H9 (cell line): ENCODE results near the gene CPA4. TPM values are rescaled to one million over a fixed set of nuclear protein-coding genes. Genes with fewer than 3 reads are reported as not detected.

ENCODE experiments used
- DNase-seq: peaks from one replicate; pipeline ENCODE4 v3.0.0-alpha.2; 2017
- H2AFZ ChIP-seq: one replicate; pipeline ENCODE4 v1.6.1; 2013; ENCODE audit warnings: mild to moderate bottlenecking, low read length, control low read depth, moderate library complexity
- H2AK5ac ChIP-seq: 2 replicates; pipeline ENCODE4 v1.6.1; 2013; ENCODE audit warnings: low read length, control low read depth, mixed read lengths; ENCODE audit not compliant: insufficient read length
- H2BK120ac ChIP-seq: one replicate; pipeline ENCODE4 v1.6.1; 2013; ENCODE audit warnings: low read depth, mild to moderate bottlenecking, low read length, control low read depth, inconsistent platforms; ENCODE audit not compliant: poor library complexity, severe bottlenecking
- H2BK12ac ChIP-seq: 2 replicates; pipeline ENCODE4 v1.6.1; 2013; ENCODE audit warnings: low read length, control low read depth, mixed read lengths, low read depth; ENCODE audit not compliant: insufficient read length
- H2BK15ac ChIP-seq: 2 replicates; pipeline ENCODE4 v1.6.1; 2013; ENCODE audit warnings: low read depth, low read length, control low read depth
- H2BK20ac ChIP-seq: one replicate; pipeline ENCODE4 v1.6.1; 2013; ENCODE audit warnings: low read depth, mild to moderate bottlenecking, low read length, control low read depth, inconsistent platforms; ENCODE audit not compliant: poor library complexity, severe bottlenecking
- H2BK5ac ChIP-seq: 2 replicates; pipeline ENCODE4 v1.6.1; 2013; ENCODE audit warnings: low read length, control low read depth, mixed read lengths; ENCODE audit not compliant: insufficient read length
- H3K14ac ChIP-seq: 2 replicates; pipeline ENCODE4 v1.6.1; 2013; ENCODE audit warnings: low read length, control low read depth; ENCODE audit not compliant: insufficient read depth
- H3K18ac ChIP-seq: 2 replicates; pipeline ENCODE4 v1.6.1; 2013; ENCODE audit warnings: low read depth, mild to moderate bottlenecking, mixed read lengths, low read length, control low read depth; ENCODE audit not compliant: insufficient read length
- H3K23ac ChIP-seq: 2 replicates; pipeline ENCODE4 v1.6.1; 2013; ENCODE audit warnings: low read length, control low read depth, mixed read lengths, low read depth; ENCODE audit not compliant: insufficient read length
- H3K23me2 ChIP-seq: 2 replicates; pipeline ENCODE4 v1.6.1; 2013; ENCODE audit warnings: low read depth, mild to moderate bottlenecking, mixed read lengths, low read length, control low read depth; ENCODE audit not compliant: insufficient read length, poor library complexity, severe bottlenecking
- H3K27ac ChIP-seq: 2 replicates; pipeline ENCODE4 v1.5.1; 2013; ENCODE audit warnings: low read length, control low read depth, mixed read lengths, low read depth; ENCODE audit not compliant: insufficient read length
- H3K27me3 ChIP-seq: 2 replicates; pipeline ENCODE4 v1.6.1; 2013; ENCODE audit warnings: low read length, control low read depth, inconsistent platforms; ENCODE audit not compliant: insufficient read depth
- H3K4ac ChIP-seq: 2 replicates; pipeline ENCODE4 v1.6.1; 2013; ENCODE audit warnings: low read depth, mild to moderate bottlenecking, control low read depth, inconsistent platforms, low read length, moderate library complexity
- H3K4me1 ChIP-seq: 2 replicates; pipeline ENCODE4 v1.6.1; 2013; ENCODE audit warnings: low read length, control low read depth, inconsistent platforms; ENCODE audit not compliant: insufficient read depth
- H3K4me2 ChIP-seq: 2 replicates; pipeline ENCODE4 v1.6.1; 2013; ENCODE audit warnings: low read length, control low read depth, mixed read lengths; ENCODE audit not compliant: insufficient read length, insufficient read depth
- H3K56ac ChIP-seq: 2 replicates; pipeline ENCODE4 v1.6.1; 2013; ENCODE audit warnings: low read depth, mild to moderate bottlenecking, mixed read lengths, low read length, control low read depth; ENCODE audit not compliant: insufficient read length
- H3K79me1 ChIP-seq: 2 replicates; pipeline ENCODE4 v1.6.1; 2013; ENCODE audit warnings: low read depth, mild to moderate bottlenecking, moderate library complexity, low read length, control low read depth, inconsistent platforms; ENCODE audit not compliant: insufficient read depth, poor library complexity, severe bottlenecking
- H3K79me2 ChIP-seq: 2 replicates; pipeline ENCODE4 v1.6.1; 2013; ENCODE audit warnings: low read length, control low read depth, inconsistent platforms; ENCODE audit not compliant: insufficient read depth
- H3K9ac ChIP-seq: 2 replicates; pipeline ENCODE4 v1.6.1; 2013; ENCODE audit warnings: low read length, control low read depth, mixed read lengths; ENCODE audit not compliant: insufficient read length; ENCODE audit errors: extremely low read depth
- H3K9me3 ChIP-seq: one replicate; pipeline ENCODE4 v1.6.1; 2013; ENCODE audit warnings: low read depth, low read length, inconsistent platforms; ENCODE audit not compliant: control insufficient read depth
- H3T11ph ChIP-seq: one replicate; pipeline ENCODE4 v1.6.1; 2013; ENCODE audit warnings: mild to moderate bottlenecking, low read length, control low read depth, inconsistent platforms
- H4K20me1 ChIP-seq: one replicate; pipeline ENCODE4 v1.6.1; 2013; ENCODE audit not compliant: control insufficient read depth, insufficient read length, insufficient read depth
- H4K5ac ChIP-seq: 2 replicates; pipeline ENCODE4 v1.6.1; 2013; ENCODE audit warnings: low read depth, mild to moderate bottlenecking, mixed read lengths, low read length, control low read depth; ENCODE audit not compliant: insufficient read length
- H4K8ac ChIP-seq: replicated peaks from 2 replicates; pipeline ENCODE4 v1.6.1; 2013; ENCODE audit warnings: low read length, control low read depth, mixed read lengths, low read depth; ENCODE audit not compliant: insufficient read length
- H4K91ac ChIP-seq: 2 replicates; pipeline ENCODE4 v1.6.1; 2013; ENCODE audit warnings: low read depth, mild to moderate bottlenecking, moderate library complexity, mixed read lengths, low read length, control low read depth; ENCODE audit not compliant: insufficient read length
- H3K27ac Mint-ChIP-seq, 3 experiments: 2 replicates in 2 of 3; 3 replicates in 1 of 3; pipeline ENCODE4 v1.8.0; 2020 to 2021; ENCODE audit warnings: mixed read lengths in 3 of 3, mild to moderate bottlenecking in 1 of 3, moderate library complexity in 1 of 3
- H3K27me3 Mint-ChIP-seq: 2 replicates; pipeline ENCODE4 v1.8.0; 2021; ENCODE audit warnings: low read depth, mild to moderate bottlenecking, moderate library complexity, mixed read lengths
- H3K36me3 Mint-ChIP-seq, 3 experiments: 2 replicates in 2 of 3; 3 replicates in 1 of 3; pipeline ENCODE4 v1.8.0; 2020 to 2021; ENCODE audit warnings: low read depth in 3 of 3, mixed read lengths in 3 of 3; ENCODE audit not compliant: insufficient read depth in 1 of 3
- H3K4me1 Mint-ChIP-seq, 2 experiments: 2 replicates each; pipeline ENCODE4 v1.8.0; 2020; ENCODE audit warnings: mixed read lengths in 2 of 2
- H3K4me3 Mint-ChIP-seq, 2 experiments: 2 replicates in 1 of 2; 3 replicates in 1 of 2; pipeline ENCODE4 v1.8.0; 2020 to 2021; ENCODE audit warnings: mild to moderate bottlenecking in 2 of 2, mixed read lengths in 2 of 2, moderate library complexity in 1 of 2
- H3K9me3 Mint-ChIP-seq, 2 experiments: 2 replicates in 1 of 2; 3 replicates in 1 of 2; pipeline ENCODE4 v1.8.0; 2020; ENCODE audit warnings: mild to moderate bottlenecking in 2 of 2, mixed read lengths in 2 of 2, moderate library complexity in 1 of 2
- CTCF ChIP-seq: fragments of 200-600 bp; sonication (generic); conservative IDR thresholded peaks from 3 replicates; pipeline ENCODE4 v1.8.0; 2021; ENCODE audit warnings: antibody characterized with exemption, mild to moderate bottlenecking
- WGBS: extraction: QIAGEN DNeasy Blood & Tissue Kit; methylation state at CpG from one replicate; pipeline ENCODE4 v1.1.7; 2013; ENCODE audit warnings: missing lambda C conversion rate, low lambda C conversion rate, mixed read lengths; ENCODE audit not compliant: insufficient read length; ENCODE audit errors: extremely low coverage; 5-methylcytosine and 5-hydroxymethylcytosine counted together
- total RNA-seq: library from RNA; stranded (reverse); gene quantifications from 2 replicates; pipeline ENCODE4 v1.2.1, GENCODE V29; 2021

Gene CPA4
- total RNA-seq, 1 experiment from 2014 or later: not detected

- H4K91ac ChIP-seq: no peak overlapping the region
- H2BK15ac ChIP-seq: no peak overlapping the region
- no peak overlapping the region for H3K56ac ChIP-seq
- H4K5ac ChIP-seq: no peak overlapping the region
- no peak overlapping the region for H3K4me2 ChIP-seq
- no peak overlapping the region for H3K23ac ChIP-seq
- H3K4ac ChIP-seq: no peak overlapping the region
- no peak overlapping the region for H3K14ac ChIP-seq
- H4K20me1 ChIP-seq: no peaks in the 10 kb centered on the region
- no peak overlapping the region for H2BK20ac ChIP-seq
- H3K27me3 Mint-ChIP-seq: no peaks in the 10 kb centered on the region; the same call in 1 of the 2 replicates
- H3K9ac ChIP-seq: no peak overlapping the region
- H3K9me3 ChIP-seq: no peaks in the 10 kb centered on the region
- no peaks in the 10 kb centered on the region for H3K23me2 ChIP-seq
- H4K8ac ChIP-seq: no peak overlapping the region
- peaks cover 3 to 4% of the 10 kb centered on the region in 2 experiments; a peak in 3 of 5 replicates for H3K9me3 Mint-ChIP-seq
- peak overlapping the region in 1 of 3 experiments; percentile 48; a peak in 2 of 7 replicates for H3K27ac Mint-ChIP-seq
- no peak overlapping the region for H2AFZ ChIP-seq
- no peak overlapping the region for H3T11ph ChIP-seq
- no peak overlapping the region for H2BK12ac ChIP-seq
- TF ChIP-seq CTCF: no peak
- no peak overlapping the region for H2BK5ac ChIP-seq
- H2AK5ac ChIP-seq: no peak overlapping the region
- no peaks in the 10 kb centered on the region for H3K79me1 ChIP-seq
- H3K79me2 ChIP-seq: no peaks in the 10 kb centered on the region
- H3K27ac ChIP-seq: no peak overlapping the region
- no peaks in the 10 kb centered on the region for H3K27me3 ChIP-seq
- no peak overlapping the region for H3K18ac ChIP-seq
- no CpG with 5 or more reads among the region's 13 CpGs for WGBS
- no peak for DNase-seq
- H3K4me1 Mint-ChIP-seq: peaks cover 15 to 21% of the 10 kb centered on the region in 2 experiments
- no peaks in the 10 kb centered on the region; the same call in 1 of the 2 replicates for H3K4me1 ChIP-seq
- H3K36me3 Mint-ChIP-seq: no peaks in the 10 kb centered on the region; a peak in 2 of 7 replicates
- no peak overlapping the region for H2BK120ac ChIP-seq
- no peak overlapping the region for H3K4me3 Mint-ChIP-seq
Measured at GRCh38 chr7:130367088-130367755, 74.3 kb downstream of the CPA4 start.
